D721Med (cell line): ENCODE results near the gene PTH2R.
A peak's percentile ranks its signal among the peaks of the same experiment; 100 is the strongest.
"Not testable (repeated sequence)": the region's sequence is repeated elsewhere in the genome, so short reads cannot be mapped to it uniquely, and the experiment has no call there.

Source experiments
- DNase-seq: peaks from one replicate; pipeline ENCODE4 v3.0.0; 2011; ENCODE audit warnings: low spot score; ENCODE audit not compliant: insufficient read length
- FAIRE-seq: peaks from 2 replicates; lab custom pipeline; 2011; peaks lifted over from hg19 to GRCh38; lab: Jason Lieb, UNC
- TF ChIP-seq, protein P1 (sequence below): IDR thresholded peaks from 2 replicates; pipeline ENCODE4 v1.5.1; 2012; ENCODE audit warnings: mild to moderate bottlenecking, control low read depth; ENCODE audit not compliant: insufficient read depth; ENCODE audit errors: missing control alignments

The PTH2R gene

DNA sequence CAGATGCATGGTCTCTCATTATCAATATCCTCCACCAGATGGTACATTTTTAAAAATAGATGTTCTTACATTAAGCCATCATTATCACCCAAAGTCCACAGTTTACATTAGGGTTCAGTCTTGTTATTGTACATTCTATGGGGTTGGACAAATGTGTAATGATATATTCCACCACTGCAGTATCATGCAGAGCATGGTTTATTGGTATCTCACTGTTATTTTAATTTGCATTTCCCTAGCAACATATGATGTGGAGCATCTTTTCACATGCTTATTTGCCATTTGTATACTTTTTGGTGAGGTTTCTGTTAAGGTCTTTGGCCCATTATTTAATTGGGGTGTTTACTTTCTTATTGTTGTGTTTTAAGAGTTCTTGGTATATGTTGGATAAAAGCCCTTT is 95.7 kb downstream of the PTH2R start:
- no peak for DNase-seq
- no peak for FAIRE-seq
- TF ChIP-seq, protein P1, sequence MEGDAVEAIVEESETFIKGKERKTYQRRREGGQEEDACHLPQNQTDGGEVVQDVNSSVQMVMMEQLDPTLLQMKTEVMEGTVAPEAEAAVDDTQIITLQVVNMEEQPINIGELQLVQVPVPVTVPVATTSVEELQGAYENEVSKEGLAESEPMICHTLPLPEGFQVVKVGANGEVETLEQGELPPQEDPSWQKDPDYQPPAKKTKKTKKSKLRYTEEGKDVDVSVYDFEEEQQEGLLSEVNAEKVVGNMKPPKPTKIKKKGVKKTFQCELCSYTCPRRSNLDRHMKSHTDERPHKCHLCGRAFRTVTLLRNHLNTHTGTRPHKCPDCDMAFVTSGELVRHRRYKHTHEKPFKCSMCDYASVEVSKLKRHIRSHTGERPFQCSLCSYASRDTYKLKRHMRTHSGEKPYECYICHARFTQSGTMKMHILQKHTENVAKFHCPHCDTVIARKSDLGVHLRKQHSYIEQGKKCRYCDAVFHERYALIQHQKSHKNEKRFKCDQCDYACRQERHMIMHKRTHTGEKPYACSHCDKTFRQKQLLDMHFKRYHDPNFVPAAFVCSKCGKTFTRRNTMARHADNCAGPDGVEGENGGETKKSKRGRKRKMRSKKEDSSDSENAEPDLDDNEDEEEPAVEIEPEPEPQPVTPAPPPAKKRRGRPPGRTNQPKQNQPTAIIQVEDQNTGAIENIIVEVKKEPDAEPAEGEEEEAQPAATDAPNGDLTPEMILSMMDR, result no peak

DNA sequence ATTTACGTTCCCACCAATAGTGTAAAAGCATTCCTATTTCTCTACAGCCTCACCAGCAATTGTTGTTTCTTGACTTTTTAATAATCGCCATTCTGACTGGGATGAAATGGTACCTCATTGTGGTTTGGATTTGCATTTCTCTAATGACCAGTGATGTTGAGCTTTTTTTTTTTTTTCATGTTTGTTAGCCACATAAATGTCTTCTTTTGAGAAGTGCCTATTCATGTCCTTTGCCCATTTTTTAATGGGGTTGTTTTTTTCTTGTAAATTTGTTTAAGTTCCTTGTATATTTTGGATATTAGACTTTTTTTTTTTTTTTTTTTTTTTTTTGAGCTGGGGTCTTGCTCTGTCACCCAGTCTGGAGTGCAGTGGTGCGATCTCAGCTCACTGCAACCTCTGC is 98.8 kb downstream of the PTH2R start:
- DNase-seq, FAIRE-seq: not testable (repeated sequence)

DNA sequence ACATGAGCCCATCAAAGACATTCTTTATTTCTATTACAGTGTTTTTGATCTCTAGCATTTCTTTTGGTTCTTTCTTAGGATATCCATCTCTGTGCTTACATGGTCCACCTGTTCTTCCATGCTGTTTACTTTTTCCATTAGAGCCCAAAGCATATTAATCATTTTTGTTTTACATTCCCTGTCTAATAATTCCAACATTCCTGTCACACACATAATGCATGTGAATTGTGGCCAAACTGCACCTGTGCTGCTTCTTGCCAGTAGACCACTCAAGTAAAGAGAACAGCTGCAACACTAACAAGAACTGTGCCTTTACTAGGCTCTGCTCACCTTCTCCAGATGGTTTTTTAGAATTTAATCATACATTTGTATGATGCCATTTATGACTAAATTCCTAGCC is 103.0 kb downstream of the PTH2R start:
- TF ChIP-seq, protein P1, result no peak
- no peak for DNase-seq
- no peak for FAIRE-seq

DNA sequence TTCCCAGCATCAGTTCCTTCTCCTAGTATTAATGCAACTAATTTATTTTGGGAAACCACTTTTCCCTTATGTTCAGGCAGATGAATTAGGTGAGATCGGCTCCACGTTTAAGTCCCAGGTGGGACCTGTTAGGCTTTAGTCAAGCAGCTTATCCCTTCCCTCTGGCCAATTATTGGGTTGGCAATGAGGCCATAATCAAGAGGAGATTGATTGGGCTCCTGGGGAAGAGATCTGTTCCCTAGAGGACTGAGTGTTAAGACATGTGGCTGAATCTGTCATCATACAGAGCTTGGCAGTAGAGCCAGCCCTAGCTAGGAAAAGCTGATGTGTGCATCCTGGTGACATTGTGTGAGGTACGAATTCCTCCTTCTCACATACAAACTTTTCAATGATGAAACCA is 104.4 kb downstream of the PTH2R start:
- DNase-seq (peak; percentile 10), FAIRE-seq (peak; percentile 94)
- TF ChIP-seq, protein P1, result no peak

DNA sequence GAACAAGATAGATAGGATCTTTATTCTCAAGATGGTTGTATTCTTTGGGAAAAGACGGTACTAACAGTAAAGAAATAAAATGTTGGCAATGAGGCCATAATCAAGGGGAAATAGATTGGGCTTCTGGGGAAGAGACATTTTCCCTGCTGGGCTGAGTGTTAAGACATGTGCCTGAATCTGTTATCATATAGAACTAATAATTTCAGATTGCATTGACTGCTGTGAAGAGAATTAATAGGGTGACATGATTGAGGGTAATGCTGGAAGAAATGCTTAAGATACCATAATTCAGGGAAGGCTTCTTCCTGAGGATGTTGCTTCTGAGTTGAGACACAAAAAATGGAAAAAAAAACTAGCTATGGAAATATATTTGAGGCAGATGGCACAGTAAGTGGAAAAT is 105.0 kb downstream of the PTH2R start:
- no peak for DNase-seq
- FAIRE-seq, result no peak
- TF ChIP-seq, protein P1, result no peak

DNA sequence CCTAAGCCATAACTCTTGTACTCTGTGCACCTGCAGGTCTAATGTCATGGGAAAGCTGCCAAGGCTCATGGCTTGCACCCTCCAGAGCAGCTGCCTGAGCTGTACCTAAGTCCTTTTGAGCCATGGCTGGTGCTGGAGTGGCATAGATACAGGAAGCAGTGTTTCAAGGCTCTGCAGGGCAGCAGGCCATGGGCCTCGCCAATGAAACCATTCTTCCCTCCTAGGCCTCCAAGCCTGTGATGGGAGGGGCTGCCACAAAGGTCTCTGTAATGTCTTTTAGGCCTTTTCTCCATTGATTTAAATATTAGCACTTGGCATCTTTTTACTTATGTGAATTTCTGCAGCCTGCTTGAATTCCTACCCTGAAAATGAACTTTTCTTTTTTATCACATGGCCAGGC is 108.5 kb downstream of the PTH2R start:
- DNase-seq (no peak), FAIRE-seq (no peak)

DNA sequence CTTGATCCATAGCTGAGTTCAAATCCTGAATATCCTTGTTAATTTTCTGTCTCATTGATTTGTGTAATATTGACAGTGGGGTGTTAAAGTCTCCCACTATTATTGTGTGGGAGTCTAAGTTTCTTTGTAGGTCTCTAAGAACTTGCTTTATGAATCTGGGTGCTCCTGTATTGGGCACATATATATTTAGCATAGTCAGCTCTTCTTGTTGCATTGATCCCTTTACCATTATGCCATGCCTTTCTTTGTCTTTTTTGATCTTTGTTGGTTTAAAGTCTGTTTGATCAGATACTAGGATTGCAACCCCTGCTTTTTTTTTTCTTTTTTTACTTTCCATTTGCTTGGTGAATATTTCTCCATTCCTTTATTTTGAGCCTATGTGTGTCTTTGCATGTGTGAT is 116.5 kb downstream of the PTH2R start:
- DNase-seq, FAIRE-seq: not testable (repeated sequence)

More for the DNA sequence above, 108.5 kb downstream of the PTH2R start:
- TF ChIP-seq, protein P1, result no peak

DNA sequence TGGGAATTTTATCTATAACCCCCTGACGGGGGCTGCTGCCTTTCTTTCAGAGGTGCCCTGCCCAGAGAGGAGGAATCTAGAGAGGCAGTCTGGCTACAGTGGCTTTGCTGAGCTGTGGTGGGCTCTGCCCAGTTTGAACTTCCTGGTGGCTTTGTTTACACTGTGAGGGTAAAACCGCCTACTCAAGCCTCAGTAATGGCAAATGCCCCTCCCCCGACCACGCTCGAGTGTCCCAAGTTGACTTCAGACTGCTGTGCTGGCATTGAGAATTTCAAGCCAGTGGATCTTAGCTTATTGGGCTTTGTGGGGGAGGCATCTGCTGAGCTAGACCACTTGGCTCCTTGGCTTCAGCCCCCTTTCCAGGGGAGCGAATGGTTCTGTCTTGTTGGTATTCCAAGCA is 118.6 kb downstream of the PTH2R start:
- not testable (repeated sequence) for DNase-seq, FAIRE-seq

DNA sequence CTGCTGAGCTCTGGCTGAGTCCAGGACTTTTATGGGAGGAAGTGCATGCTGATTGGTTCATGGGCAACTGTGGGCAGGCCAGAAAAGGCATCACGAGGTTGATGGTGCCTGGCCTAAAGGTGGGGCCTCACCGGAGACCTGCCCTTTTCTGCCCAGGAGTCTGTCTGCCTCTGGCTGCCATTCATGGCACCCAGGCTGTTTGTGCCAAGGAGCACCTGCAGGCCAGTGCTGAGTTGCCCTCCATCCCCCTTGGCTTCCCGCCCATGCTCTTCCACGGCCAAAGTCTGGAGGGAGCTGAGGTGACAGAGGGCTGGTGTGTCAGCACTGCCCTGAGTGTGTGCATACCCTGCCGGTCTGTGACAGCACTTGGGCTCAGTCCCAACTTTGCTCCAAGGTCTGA is 123.2 kb downstream of the PTH2R start:
- no peak for FAIRE-seq
- TF ChIP-seq, protein P1, result no peak
- no peak for DNase-seq
